Coronary artery (tissue), 2 donors: Measurements from ENCODE around the gene KIAA0825.

Experiments
- DNase-seq: peaks from one replicate; pipeline ENCODE4 v3.0.0-alpha.2; 2017; ENCODE audit warnings: low spot score
- H3K27ac ChIP-seq, 2 donors: fragments of 200-600 bp; sonication (generic); one replicate each; pipeline ENCODE4 v1.5.1; 2016 to 2019
- H3K4me3 ChIP-seq: fragments of 200-600 bp; sonication (generic); 2 replicates; pipeline ENCODE4 v1.5.1; 2016; ENCODE audit warnings: mild to moderate bottlenecking, moderate library complexity
- TF ChIP-seq, protein P1 (sequence below): fragments of 200-600 bp; sonication (generic); IDR thresholded peaks from one replicate; pipeline ENCODE4 v1.5.1; 2019; ENCODE audit warnings: antibody characterized with exemption

KIAA0825 gene

DNA sequence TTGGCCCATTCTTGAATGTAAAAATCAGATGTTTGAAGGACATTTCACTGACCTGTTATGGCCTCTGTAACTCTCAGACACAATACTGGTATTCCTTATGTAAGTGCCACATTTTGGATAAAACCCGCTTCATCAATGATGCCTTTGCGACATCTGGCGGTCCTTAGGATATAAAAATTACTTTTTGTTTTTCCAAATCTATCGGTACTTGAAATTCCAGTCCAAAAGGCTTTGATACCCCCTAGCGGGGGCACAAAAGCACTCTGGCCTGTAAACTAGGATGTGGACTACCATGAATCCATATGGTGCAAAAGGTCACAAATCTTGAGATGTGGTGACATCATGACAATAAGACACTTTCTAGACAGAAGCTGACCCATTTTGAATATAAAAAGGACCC is 291.8 kb downstream of the KIAA0825 start:
- no peak for DNase-seq
- no peak overlapping the region for H3K4me3 ChIP-seq
- TF ChIP-seq, protein P1, sequence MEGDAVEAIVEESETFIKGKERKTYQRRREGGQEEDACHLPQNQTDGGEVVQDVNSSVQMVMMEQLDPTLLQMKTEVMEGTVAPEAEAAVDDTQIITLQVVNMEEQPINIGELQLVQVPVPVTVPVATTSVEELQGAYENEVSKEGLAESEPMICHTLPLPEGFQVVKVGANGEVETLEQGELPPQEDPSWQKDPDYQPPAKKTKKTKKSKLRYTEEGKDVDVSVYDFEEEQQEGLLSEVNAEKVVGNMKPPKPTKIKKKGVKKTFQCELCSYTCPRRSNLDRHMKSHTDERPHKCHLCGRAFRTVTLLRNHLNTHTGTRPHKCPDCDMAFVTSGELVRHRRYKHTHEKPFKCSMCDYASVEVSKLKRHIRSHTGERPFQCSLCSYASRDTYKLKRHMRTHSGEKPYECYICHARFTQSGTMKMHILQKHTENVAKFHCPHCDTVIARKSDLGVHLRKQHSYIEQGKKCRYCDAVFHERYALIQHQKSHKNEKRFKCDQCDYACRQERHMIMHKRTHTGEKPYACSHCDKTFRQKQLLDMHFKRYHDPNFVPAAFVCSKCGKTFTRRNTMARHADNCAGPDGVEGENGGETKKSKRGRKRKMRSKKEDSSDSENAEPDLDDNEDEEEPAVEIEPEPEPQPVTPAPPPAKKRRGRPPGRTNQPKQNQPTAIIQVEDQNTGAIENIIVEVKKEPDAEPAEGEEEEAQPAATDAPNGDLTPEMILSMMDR: no peak
- no peak overlapping the region for H3K27ac ChIP-seq

DNA sequence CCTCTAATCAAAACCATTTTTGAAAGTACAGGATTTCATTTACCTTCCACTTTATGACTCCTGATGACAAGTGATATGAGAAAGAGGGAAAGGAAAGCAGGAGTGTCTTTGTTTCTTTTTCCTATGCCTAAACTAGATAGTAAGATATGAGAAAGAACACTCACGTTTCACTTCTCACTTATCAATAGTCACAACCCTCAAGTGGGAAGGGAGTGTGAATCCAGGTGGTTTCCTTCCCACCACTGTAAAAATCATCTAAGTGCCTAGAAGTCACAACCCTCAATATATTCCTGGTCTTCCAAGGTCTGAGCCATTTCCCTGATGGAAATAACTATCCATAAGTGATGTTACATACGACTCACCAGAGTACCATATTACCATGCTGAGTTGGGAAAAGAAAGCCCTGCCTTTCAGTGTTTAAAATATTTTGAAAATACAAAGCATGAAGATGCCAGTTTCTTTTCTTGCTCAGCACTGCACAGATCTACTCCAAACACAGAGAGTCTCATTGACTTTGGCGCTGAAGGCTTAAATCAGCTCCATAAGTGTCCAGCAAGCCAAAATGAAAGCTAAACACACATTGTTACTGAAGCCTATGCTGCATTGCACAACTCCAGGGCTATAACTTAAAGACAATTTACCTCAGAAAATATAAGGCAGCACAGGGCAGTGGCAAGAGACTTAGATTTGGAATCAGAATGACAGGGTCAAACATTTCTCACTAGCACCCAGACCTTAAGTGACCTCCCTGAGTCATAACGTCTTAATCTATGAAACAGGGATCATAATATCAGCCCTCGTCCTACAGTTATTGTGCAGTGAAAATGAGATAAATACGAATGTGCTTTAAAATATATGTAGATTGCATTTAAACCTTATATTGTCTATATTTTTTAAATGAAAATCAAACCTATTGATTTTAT is 301.2 kb downstream of the KIAA0825 start:
- Histone ChIP-seq H3K27ac (no peak overlapping the region), H3K4me3 (no peak overlapping the region)
- DNase-seq: no peak
- TF ChIP-seq, protein P1: no peak

DNA sequence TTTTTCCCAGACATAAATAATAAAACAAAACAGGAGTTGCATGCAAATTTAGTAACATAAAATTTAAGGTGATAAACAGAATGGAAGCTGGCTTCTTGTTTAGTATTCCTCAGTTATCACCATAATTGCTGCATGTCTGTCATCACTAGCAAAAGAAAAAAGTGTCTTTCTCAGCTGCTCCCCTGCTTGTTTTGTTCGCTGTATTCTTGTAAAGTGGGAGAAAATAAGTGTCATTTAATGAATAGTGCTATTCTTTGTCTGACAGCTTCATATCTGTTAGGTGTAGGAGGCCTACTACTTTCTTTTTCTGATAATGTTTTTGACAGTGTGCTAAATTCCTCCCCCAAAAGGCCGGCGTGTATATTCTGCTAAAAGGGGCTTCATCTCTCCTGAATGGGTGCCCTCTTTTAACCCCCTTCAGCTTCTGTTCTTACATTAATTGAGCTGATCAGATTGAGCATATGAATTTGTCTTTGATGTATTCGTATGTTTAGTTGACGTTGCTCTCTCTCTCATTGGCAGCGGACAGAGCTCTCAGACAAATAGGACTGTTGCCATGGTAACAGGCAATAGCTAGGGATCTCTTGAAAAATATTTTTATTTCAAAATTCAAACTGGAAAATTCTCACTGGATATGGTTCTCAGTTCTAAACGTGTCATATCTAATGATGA is 303.8 kb downstream of the KIAA0825 start:
- H3K4me3 ChIP-seq: no peak overlapping the region
- TF ChIP-seq, protein P1: no peak
- no peak for DNase-seq

DNA sequence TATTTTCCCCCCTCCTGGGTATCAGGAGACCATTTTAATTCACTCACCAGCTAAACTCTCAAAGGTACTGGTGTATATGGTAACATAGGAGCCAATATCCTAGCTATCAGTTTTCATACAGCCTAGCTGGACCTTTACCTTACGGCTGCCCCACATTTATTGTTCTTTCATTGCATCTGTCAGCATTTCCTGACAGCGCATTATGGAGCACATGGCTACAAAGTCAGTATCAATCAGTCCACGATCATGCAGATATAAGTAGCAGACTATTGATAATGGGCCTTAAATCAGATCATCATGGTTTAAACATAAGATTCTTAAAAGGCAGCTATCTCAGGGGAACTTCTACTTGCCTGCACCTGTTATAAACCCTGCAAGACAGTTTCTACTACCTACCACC is 304.7 kb downstream of the KIAA0825 start:
- no peak overlapping the region for H3K4me3 ChIP-seq
- H3K27ac ChIP-seq: no peak overlapping the region
- no peak for DNase-seq
- TF ChIP-seq, protein P1: no peak

More for the DNA sequence above, 303.8 kb downstream of the KIAA0825 start:
- H3K27ac ChIP-seq: no peak overlapping the region

DNA sequence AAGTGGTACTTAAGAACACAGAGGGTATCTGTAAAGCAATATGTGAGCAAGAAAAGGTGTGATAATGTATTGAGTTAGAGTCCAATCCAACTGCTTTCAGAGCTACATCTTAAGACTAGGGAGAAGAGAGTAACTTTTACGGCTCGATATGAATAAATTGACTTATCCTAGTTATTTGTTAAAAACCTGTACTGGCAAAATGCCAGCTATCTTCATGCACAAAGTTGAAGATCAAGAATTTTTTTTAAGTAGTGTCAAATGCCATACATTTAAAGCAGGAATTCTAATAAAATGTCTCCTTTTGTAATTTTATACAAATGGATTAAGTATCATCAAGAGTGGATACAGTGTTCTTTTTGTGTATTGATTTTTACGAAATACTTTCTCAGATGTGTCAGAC is 305.2 kb downstream of the KIAA0825 start:
- TF ChIP-seq, protein P1: no peak
- no peak for DNase-seq
- H3K27ac ChIP-seq: no peak overlapping the region
- H3K4me3 ChIP-seq: no peak overlapping the region

DNA sequence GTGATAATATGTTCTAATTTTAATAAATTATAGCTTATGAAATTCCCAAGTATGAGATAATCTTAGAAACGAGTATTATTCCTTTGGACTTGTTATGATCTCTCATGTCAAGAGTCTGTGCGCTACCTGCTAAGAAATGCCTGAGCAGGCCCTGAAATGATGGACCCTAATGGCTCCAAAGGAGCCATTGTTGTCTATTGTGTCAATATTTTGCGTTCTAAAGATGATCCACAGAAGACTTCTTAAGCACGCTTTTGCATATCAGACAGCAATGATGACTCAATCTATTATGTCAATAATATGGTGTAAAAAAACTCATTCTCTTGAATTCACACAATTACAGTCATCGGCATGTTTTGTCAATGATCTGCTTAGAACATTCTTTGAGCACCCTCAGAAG is 306.1 kb downstream of the KIAA0825 start:
- DNase-seq: no peak
- H3K4me3 ChIP-seq: no peak overlapping the region
- H3K27ac ChIP-seq: no peak overlapping the region
- TF ChIP-seq, protein P1: no peak

DNA sequence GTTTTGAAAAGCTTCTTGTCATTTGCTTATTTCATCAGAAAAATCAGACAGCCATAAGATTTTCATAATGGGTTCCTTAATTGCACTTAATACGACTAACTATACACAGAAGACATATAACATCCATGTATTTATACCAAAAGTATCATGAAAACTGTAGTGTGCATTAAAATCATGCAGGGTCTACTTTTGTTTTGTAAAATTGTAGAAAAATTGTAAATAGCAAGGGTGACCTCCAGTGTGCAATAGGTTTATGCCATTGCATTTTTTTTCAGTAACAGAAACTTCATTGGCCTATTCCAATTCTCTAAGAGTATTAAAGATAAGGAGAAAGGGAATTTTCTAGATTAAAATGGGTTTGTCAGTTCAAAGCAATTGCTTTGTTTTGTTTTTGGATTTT is 307.6 kb downstream of the KIAA0825 start:
- Histone ChIP-seq H3K27ac (no peak overlapping the region), H3K4me3 (no peak overlapping the region)
- TF ChIP-seq, protein P1: no peak
- no peak for DNase-seq
